GM19238 (cell line): ENCODE measurements around the gene STK39.

Experiments
- DNase-seq: peaks from one replicate; pipeline ENCODE4 v3.0.0; 2011; ENCODE audit warnings: low spot score; ENCODE audit not compliant: insufficient read length

The STK39 gene

GRCh38 chr2:168160897-168161296, 86.5 kb downstream of the STK39 start:
- DNase-seq, result no peak

DNA sequence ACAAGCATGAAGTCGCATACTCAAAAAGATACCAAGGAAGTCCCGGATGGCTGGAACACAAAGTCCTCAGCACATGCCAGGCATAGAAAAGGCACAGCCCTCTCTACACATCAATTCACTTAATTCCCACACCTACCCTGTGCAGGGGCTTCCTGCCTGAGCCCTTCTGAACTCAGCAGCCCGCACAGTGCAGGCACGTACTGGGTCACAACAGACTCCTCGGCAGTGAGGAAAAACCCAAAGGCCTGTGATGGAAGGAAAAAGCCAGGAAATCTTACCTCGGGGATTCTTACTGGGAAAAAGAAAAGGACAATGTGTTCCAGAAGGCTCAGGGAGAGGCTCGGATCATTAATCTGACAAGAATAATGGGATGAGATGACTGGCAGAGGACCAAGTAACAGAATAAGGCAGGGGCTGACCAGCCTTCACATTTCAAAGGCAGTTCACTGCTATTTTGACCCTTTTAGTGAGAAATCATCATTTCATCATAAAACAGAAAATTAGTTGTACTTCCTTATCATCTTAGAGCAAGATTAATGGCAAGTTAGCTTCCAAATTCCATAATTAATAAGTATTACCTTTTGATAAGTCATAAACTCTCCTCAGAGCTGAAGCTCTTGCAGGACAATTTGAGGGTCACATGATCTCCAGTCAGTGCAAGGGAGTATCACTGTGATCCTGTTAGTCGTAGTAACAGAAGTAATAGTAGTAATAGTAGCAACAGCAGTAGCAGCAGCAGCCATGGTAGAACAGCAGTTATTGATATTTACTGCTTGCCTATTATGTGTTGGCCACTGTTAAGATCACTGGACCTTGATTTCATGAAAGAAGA, 87.4 kb downstream of the STK39 start:
- no peak for DNase-seq

DNA sequence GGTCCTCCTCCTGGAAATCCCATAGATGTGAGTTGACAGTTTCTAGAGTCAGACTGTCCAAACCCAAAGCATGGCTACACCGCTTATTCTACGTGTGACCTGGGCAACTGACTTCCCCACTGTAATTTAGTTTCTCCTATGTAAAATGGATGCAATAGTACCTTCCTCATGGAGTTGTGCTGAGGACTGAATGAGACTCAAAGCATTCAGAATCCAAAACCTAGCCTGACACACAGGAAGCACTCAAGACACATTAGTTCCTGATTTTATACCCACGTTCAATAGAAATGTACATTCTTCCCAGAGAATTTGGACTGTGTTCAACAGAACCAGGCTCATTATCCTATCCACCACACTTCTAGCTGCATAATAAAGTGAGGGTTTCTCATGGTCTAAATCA, 88.8 kb downstream of the STK39 start:
- DNase-seq, result no peak

DNA sequence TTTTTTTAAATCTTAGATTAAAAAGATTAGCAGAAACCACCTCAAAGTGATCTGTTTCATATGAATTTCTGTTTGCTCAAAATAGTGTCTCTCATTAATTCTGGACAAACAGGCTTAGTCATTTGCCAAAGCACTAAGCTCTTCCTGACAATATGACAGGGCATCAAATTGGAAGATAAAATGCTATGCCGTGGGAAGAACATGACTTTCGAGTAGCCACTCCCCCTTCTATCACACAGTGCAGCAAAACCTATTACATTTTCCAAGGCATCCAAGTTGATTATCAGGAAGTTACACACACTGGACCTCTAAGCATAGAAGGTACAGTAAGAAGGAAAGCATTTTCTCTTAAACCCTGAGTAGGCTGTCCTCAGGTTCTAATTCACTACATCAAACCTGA, 89.5 kb downstream of the STK39 start:
- no peak for DNase-seq

GRCh38 chr2:168157070-168157469, 90.3 kb downstream of the STK39 start:
- no peak for DNase-seq

DNA sequence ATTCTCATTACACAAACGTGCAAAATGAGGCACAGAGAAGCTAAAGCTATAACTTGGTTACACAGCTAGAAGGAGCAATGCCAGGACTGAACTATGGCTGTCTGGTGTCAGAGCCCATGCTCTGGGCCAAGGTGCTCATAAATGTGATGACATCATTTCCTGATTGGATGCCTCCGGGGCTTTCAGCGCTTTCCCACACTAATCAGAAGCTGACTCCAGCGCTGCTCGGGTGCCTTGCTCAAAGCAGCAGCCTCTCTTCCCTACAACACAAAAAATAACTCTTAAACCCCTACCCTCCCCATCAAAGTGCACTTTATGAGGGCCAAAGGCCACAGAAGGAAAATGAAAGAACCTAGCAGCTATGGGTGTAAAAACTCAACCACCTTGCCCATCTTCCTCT, 90.7 kb downstream of the STK39 start:
- DNase-seq, result no peak

- no peak for DNase-seq
These were observed 91.7 kb downstream of the STK39 start for GRCh38 chr2:168155680-168156079.

DNA sequence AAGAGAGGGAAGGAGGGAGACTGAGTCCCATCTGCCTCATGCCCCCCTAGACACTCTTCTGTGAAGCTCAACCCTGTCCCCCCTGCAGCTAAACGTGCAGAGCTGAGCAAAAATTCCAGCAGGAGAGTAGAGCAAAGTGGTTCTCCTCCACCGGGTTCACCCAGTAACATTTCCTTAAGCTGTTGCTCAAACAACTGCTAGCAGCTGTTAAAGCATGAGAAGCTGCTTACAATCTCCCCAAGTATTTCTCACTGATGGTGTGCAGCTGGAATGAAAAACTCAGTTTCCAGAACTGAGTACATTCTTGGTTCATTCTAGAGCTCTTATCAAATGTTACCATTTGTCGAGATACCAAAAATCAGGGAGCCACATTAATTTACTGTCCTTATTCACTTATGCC, 92.3 kb downstream of the STK39 start:
- DNase-seq, result no peak

- DNase-seq, result no peak
These were observed 94.4 kb downstream of the STK39 start for GRCh38 chr2:168152902-168153530.

- DNase-seq, result no peak
These were observed 97.4 kb downstream of the STK39 start for GRCh38 chr2:168149986-168150385.

DNA sequence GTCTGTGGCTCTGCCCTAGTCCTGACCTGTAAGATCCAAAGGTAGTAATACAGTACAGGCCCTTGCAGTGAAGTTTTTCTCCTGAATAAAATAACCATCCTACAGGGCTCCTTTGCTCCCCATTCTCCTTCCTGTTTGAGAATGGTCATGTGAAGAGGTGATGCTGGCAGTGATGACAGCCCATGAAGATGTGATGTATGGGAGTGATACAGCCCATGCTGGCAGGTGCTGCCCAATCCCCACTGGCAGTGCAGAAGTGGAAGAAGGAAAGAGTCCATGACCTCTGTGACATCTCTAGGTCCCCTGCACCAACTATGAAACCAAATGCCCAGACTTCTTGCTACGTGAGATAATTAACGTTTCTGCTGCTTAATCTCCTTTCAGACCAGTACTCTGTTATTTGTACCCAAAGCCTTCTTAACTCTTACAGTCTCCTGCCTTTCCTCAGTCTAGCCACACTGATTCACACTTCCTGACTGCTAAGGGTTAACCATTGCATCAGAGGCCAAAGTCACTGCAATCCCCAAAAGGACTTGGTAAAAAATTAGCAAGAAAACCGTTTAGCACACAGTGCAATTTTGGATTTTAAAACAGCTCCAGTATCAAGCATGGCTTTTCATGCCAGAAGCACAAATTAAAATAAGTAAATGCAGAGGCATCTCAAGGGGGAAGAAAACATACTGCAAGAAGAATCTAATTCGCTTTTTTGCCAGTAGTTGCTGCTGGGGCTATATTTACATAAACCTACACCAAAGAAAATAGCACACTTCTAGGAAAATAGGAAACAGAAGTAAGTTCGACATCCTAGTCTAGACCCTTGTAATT, 98.0 kb downstream of the STK39 start:
- DNase-seq, result no peak

DNA sequence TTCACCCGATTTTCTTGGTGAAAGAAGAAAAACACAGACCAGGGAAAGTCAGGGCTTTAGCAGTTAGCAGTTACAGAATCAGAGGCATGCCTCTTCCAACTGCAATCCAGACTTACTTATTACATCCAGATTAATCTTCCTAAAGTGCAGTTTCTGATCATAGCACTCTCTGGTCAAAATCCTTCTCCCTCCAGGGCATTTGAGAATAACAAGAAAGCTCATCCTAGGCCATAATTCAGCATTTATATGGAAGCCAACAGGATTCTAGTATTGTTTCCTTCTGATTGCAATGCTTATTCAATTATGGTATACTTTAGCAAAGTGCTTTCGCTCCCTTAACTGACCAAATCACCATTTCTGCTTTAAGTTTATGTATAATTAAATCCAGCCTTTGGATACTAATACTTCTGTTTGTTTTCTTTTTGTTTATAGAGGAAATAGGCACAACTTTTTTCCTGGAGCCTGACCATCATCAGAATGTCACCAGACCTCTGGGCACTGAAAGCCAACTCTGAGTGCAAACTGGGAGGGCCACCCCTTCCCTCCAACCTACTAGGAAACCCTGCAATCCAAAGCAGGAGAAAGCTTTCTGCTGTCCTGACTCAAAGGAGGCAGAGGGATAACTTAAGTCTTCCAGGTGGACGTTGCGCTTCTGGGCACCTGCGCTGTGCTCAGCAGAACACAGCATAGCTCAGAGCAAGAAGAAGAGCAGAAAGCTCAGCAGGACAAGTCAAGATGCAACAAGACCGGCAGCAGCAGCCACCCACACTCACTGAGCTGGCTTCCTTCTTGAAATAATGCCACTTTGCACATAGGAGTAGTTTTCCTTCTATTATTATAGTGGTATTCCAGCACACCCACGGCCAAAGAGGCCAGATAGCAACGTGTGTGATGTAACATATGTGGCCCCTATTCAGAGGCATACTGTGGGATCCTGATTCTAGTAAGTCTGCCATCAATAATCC, 99.3 kb downstream of the STK39 start:
- DNase-seq, result no peak

- DNase-seq, result no peak
These were observed 100.2 kb downstream of the STK39 start for GRCh38 chr2:168146892-168147810.

DNA sequence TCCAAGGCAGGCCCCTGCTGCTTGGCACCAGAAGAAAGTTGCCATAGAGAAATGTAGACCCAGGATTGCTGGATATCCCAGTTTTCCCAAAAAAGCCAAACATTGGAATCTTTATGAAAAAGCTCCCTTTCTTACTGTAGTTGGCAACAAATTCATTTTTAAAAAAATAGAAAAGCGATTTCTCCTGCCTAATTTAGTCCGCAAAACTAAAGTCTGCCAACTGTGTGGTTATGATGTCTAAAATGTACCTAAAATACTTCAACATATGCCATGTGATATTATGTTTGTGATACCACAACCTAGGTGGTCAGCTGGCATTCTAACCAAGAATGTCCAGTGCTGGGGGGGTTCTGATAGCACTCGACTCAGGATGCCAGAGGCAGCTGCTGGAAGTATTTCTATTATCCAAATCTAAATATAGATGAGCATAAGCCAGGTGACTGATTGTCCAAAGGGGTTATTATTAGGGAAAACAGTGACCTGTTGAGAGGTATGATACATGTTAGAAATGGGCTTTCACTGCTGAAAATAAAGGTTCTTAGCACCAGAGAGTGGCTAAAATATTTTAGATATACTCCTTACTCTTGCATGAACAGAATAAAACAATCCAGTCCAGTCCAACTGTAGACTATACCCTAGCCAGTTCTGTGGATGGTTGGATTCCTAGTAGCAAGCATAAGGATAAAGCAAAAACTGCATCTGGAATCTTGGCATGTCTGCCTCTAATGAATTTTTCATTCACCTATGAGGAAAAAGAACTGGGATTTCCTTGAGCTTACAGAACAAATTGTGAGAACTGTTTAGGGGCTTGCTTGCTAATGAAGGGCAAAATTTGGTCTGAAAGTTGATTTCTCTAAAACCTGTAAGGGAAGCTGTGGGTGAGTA, 101.7 kb downstream of the STK39 start:
- no peak for DNase-seq

DNA sequence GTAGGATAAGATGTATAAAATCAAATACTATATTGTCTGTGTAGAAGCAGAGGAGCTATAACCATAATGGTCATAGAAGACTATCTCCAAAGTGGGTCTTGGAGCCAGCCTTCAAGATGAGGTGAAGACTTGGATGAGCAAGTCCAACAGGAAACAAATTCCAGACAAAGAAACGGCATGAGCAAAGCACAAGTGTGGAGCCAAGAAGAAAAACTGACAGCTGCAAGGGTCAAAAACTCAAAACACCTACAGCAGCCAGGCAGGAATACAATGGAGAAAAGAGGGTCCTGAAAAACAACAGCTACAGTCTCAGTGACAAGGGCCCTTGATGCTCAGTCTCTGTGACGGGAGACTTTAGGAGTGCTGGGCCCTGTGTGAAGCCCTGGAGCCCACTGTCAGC, 102.4 kb downstream of the STK39 start:
- no peak for DNase-seq

- no peak for DNase-seq
These were observed 103.6 kb downstream of the STK39 start for GRCh38 chr2:168143813-168144212.

DNA sequence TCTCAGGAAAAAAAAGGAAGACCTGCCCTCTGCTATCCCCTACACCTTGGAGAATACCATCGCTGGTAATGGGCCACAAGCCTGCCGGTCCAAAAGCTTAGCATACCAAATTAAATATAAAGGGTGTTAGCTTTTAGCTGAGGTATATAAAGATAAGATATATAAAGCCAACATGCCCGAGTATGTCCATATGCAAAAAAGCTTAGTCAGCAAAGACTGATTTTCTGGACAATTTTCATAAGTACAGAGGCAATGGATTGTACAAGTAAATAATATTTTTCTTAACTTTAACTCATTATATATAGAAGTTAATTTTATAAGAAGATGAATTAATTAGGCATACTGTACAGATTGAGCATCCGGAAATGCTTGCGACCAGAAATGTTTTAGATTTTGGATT, 106.5 kb downstream of the STK39 start:
- no peak for DNase-seq

GRCh38 chr2:168139852-168140251, 107.5 kb downstream of the STK39 start:
- no peak for DNase-seq

- no peak for DNase-seq
These were observed 108.5 kb downstream of the STK39 start for GRCh38 chr2:168138901-168139300.
